GM19372 (cell line): Measurements from ENCODE around the gene ZNF346.

Experiments used
- ATAC-seq: cut with Tn5 transposase; IDR thresholded peaks from one replicate; pipeline ENCODE4 v1.9.1; 2021; ENCODE audit warnings: mild to moderate bottlenecking, low read depth, moderate library complexity; ENCODE audit not compliant: unreplicated experiment

ZNF346 gene

GRCh38 chr5:177064500-177065277 lies 42.2 kb downstream of the ZNF346 start:
- no peak for ATAC-seq

- ATAC-seq = no peak
Measured at GRCh38 chr5:177065491-177065890, 43.0 kb downstream of the ZNF346 start.

GRCh38 chr5:177066224-177066623 lies 43.7 kb downstream of the ZNF346 start:
- no peak for ATAC-seq

GRCh38 chr5:177067503-177067902 lies 45.0 kb downstream of the ZNF346 start:
- no peak for ATAC-seq

- no peak for ATAC-seq
Measured at GRCh38 chr5:177070536-177071191, 48.2 kb downstream of the ZNF346 start.

- ATAC-seq = peak; percentile 75
Measured at GRCh38 chr5:177071666-177072385, 49.3 kb downstream of the ZNF346 start.

GRCh38 chr5:177077335-177077734 lies 54.8 kb downstream of the ZNF346 start:
- no peak for ATAC-seq

GRCh38 chr5:177079606-177080005 lies 57.1 kb downstream of the ZNF346 start:
- ATAC-seq = no peak

- ATAC-seq = no peak
Measured at GRCh38 chr5:177080265-177080664, 57.8 kb downstream of the ZNF346 start.

- no peak for ATAC-seq
Measured at GRCh38 chr5:177081859-177082258, 59.4 kb downstream of the ZNF346 start.

- no peak for ATAC-seq
Measured at GRCh38 chr5:177083357-177083756, 60.9 kb downstream of the ZNF346 start.

- ATAC-seq = no peak
Measured at GRCh38 chr5:177084175-177084574, 61.7 kb downstream of the ZNF346 start.

GRCh38 chr5:177085985-177086653 lies 63.6 kb downstream of the ZNF346 start:
- no peak for ATAC-seq

GRCh38 chr5:177086654-177087397 lies 64.3 kb downstream of the ZNF346 start, which contains the start of gene FGFR4:
Gene FGFR4 (plus strand): TSS chr5:177086915. CDS start chr5:177089603, 2,688 bp downstream.
- ATAC-seq = peak; percentile 62

GRCh38 chr5:177087398-177088005 lies 65.0 kb downstream of the ZNF346 start:
- no peak for ATAC-seq

- no peak for ATAC-seq
Measured at GRCh38 chr5:177089127-177089526, 66.6 kb downstream of the ZNF346 start.

GRCh38 chr5:177089825-177090641 lies 67.5 kb downstream of the ZNF346 start:
- ATAC-seq = no peak

- ATAC-seq = no peak
Measured at GRCh38 chr5:177090813-177091212, 68.3 kb downstream of the ZNF346 start.

- ATAC-seq = no peak
Measured at GRCh38 chr5:177091232-177091631, 68.7 kb downstream of the ZNF346 start.
